PC-9 (cell line): ENCODE measurements around the gene ELP1. TPM values are rescaled to one million over a fixed set of nuclear protein-coding genes. Genes with fewer than 3 reads are reported as not detected.
A peak's percentile ranks its signal among the peaks of the same experiment; 100 is the strongest.

Source experiments
- BruUV-seq: library from RNA; stranded (reverse); fragments of 400-500 nt; replicated peaks from 2 replicates; lab custom pipeline; 2021; lab: Mats Ljungman, UMichigan
- CTCF ChIA-PET: fragments of 300-600 bp; sonication (Branson Sonifier 250); formaldehyde crosslinking; loops from one replicate; lab custom pipeline; 2022; ENCODE audit warnings: antibody characterized with exemption; lab: Charles Lee
- POLR2A ChIA-PET: fragments of 300-600 bp; sonication (Branson Sonifier 250); formaldehyde crosslinking; loops from one replicate; lab custom pipeline; 2022; ENCODE audit warnings: antibody characterized with exemption; ENCODE audit not compliant: unreplicated experiment; lab: Charles Lee
- DNase-seq, 2 experiments: peaks; one replicate each; pipeline versions ENCODE4 v3.0.0 to v3.0.0-alpha.2; 2015 to 2022; ENCODE audit warnings: mixed read lengths in 1 of 2
- H2AFZ ChIP-seq: fragments of 200-600 bp; sonication (generic); 2 replicates; pipeline ENCODE4 v1.8.1; 2017; ENCODE audit warnings: antibody characterized with exemption
- H3F3A ChIP-seq: fragments of 200-600 bp; sonication (generic); 2 replicates; pipeline ENCODE4 v1.8.1; 2017; ENCODE audit warnings: antibody characterized with exemption, mild to moderate bottlenecking, low read depth; ENCODE audit not compliant: insufficient read depth
- H3K27ac ChIP-seq: fragments of 200-600 bp; sonication (generic); 2 replicates; pipeline ENCODE4 v1.6.1; 2016; ENCODE audit warnings: mixed run types
- H3K27me3 ChIP-seq: fragments of 200-600 bp; sonication (generic); 2 replicates; pipeline ENCODE4 v1.6.1; 2016; ENCODE audit warnings: low read depth, mixed run types; ENCODE audit not compliant: insufficient read depth
- H3K36me3 ChIP-seq: fragments of 200-600 bp; sonication (generic); 2 replicates; pipeline ENCODE4 v1.6.1; 2016; ENCODE audit warnings: low read depth, mixed run types
- H3K4me1 ChIP-seq: fragments of 200-600 bp; sonication (generic); replicated peaks from 2 replicates; pipeline ENCODE4 v1.6.1; 2016; ENCODE audit warnings: mixed run types; ENCODE audit not compliant: insufficient read depth
- H3K4me2 ChIP-seq: fragments of 200-600 bp; sonication (generic); 2 replicates; pipeline ENCODE4 v1.6.1; 2017; ENCODE audit warnings: mixed run types
- H3K4me3 ChIP-seq: fragments of 200-600 bp; sonication (generic); 2 replicates; pipeline ENCODE4 v1.6.1; 2016; ENCODE audit warnings: mixed run types
- H3K79me2 ChIP-seq: fragments of 200-600 bp; sonication (generic); 2 replicates; pipeline ENCODE4 v1.6.1; 2017; ENCODE audit warnings: low read depth, mixed run types
- H3K9me2 ChIP-seq: fragments of 200-600 bp; sonication (generic); 2 replicates; pipeline ENCODE4 v1.8.1; 2017; ENCODE audit warnings: mild to moderate bottlenecking; ENCODE audit not compliant: insufficient read depth
- H3K9me3 ChIP-seq: fragments of 200-600 bp; sonication (generic); 2 replicates; pipeline ENCODE4 v1.8.1; 2016; ENCODE audit warnings: low read depth; ENCODE audit not compliant: insufficient read depth
- H4K20me1 ChIP-seq: fragments of 200-600 bp; sonication (generic); 2 replicates; pipeline ENCODE4 v1.8.1; 2017; ENCODE audit not compliant: insufficient read depth
- EZH2 ChIP-seq: fragments of 200-600 bp; sonication (generic); IDR thresholded peaks from 2 replicates; pipeline ENCODE4 v1.8.0; 2017; ENCODE audit warnings: antibody characterized with exemption, low read depth
- intact Hi-C: fragments of 100-400 bp; cut with micrococcal nuclease; formaldehyde crosslinking; loops from one replicate; pipeline ENCODE4 v1.10.0; 2022; ENCODE audit not compliant: unreplicated experiment
- total RNA-seq: library from RNA; stranded (reverse); gene quantifications from 2 replicates; pipeline ENCODE4 v1.2.3, GENCODE V29; 2021
- TF ChIP-seq, protein P1 (sequence below): fragments of 200-600 bp; sonication (generic); conservative IDR thresholded peaks from 2 replicates; pipeline ENCODE4 v1.6.1; 2017; ENCODE audit warnings: mixed run types, antibody characterized with exemption, mild to moderate bottlenecking, moderate library complexity

The ELP1 gene
- total RNA-seq, 1 experiment from 2014 or later: 35.1 TPM

GRCh38 chr9:108876425-108876824 lies 57.5 kb downstream of the ELP1 start:
- H3K79me2 ChIP-seq: no peaks in the 10 kb centered on the region
- POLR2A ChIA-PET: no interaction called here
- intact Hi-C loops: no loop called here
- no TSS peak for BruUV-seq
- H3K27ac ChIP-seq: no peak overlapping the region
- H2AFZ ChIP-seq: no peak overlapping the region
- H3K4me2 ChIP-seq: no peak overlapping the region
- DNase-seq: no peak
- H3K4me3 ChIP-seq: no peak overlapping the region
- H3F3A ChIP-seq: no peaks in the 10 kb centered on the region
- TF ChIP-seq, protein P1, sequence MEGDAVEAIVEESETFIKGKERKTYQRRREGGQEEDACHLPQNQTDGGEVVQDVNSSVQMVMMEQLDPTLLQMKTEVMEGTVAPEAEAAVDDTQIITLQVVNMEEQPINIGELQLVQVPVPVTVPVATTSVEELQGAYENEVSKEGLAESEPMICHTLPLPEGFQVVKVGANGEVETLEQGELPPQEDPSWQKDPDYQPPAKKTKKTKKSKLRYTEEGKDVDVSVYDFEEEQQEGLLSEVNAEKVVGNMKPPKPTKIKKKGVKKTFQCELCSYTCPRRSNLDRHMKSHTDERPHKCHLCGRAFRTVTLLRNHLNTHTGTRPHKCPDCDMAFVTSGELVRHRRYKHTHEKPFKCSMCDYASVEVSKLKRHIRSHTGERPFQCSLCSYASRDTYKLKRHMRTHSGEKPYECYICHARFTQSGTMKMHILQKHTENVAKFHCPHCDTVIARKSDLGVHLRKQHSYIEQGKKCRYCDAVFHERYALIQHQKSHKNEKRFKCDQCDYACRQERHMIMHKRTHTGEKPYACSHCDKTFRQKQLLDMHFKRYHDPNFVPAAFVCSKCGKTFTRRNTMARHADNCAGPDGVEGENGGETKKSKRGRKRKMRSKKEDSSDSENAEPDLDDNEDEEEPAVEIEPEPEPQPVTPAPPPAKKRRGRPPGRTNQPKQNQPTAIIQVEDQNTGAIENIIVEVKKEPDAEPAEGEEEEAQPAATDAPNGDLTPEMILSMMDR: no peak
- TF ChIP-seq EZH2: no peak
- H3K4me1 ChIP-seq: no peaks in the 10 kb centered on the region
- CTCF ChIA-PET: no interaction called here
- no peaks in the 10 kb centered on the region for H3K9me3 ChIP-seq
- peaks cover 16% of the 10 kb centered on the region; the same call in 1 of the 2 replicates for H3K36me3 ChIP-seq
- no peaks in the 10 kb centered on the region for H3K9me2 ChIP-seq
- H3K27me3 ChIP-seq: no peaks in the 10 kb centered on the region
- H4K20me1 ChIP-seq: no peaks in the 10 kb centered on the region

GRCh38 chr9:108874058-108874788 lies 59.7 kb downstream of the ELP1 start:
- Histone ChIP-seq H3F3A (0 out of 2 replicates have a peak, but pooled peaks cover 3% of the 10 kb centered on the region), H3K36me3 (peaks cover 15% of the 10 kb centered on the region; the same call in 1 of the 2 replicates), H3K9me2 (no peaks in the 10 kb centered on the region), H2AFZ (no peak overlapping the region), H4K20me1 (no peaks in the 10 kb centered on the region), H3K4me1 (peaks cover 9% of the 10 kb centered on the region), H3K79me2 (no peaks in the 10 kb centered on the region), H3K27ac (no peak overlapping the region), H3K9me3 (no peaks in the 10 kb centered on the region), H3K4me2 (no peak overlapping the region), H3K4me3 (no peak overlapping the region), H3K27me3 (no peaks in the 10 kb centered on the region)
- ChIA-PET CTCF (no interaction called here), POLR2A (interaction anchor here (0.7 kb wide), 1 partner anchor 59 kb away, joined by 3 read pairs; no protein-coding TSS in a partner anchor)
- intact Hi-C loops: no loop called here
- no TSS peak for BruUV-seq
- DNase-seq: no peak
- TF ChIP-seq, protein P1: no peak
- no peak for TF ChIP-seq EZH2

DNA sequence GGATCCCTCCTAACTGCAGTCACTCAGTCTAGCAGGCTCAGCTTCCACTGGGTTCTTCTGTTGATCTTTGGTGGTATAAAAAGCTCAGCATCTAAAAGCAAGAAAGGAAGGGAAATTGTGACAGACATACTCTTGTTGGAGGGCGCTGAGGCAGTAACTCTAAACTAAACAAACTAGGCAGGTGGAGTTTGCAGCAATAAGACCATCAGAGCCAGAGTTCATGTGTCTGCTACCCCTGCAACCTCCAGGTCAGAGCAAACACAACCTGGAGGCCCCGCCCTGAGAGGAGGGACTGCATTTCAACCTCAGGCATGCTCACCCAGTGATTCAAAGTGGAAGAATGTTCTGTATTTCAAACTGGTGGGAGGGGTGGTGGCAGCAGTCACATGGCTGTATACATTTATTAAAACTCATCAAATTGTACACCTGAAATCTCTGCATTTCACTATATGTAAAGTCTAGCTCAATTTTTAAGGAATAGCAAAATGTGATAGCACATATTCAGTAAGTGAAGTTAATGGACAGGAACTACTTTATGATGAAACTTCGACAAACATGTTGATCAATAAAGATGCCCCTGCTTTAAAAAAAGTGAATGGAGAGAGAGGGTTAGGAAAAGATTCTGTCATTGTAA lies 64.7 kb downstream of the ELP1 start:
- H3K4me3 ChIP-seq: no peak overlapping the region
- H2AFZ ChIP-seq: no peak overlapping the region
- H3K9me2 ChIP-seq: no peaks in the 10 kb centered on the region
- H3K9me3 ChIP-seq: no peaks in the 10 kb centered on the region
- 0 out of 2 replicates have a peak, but pooled peaks cover 9% of the 10 kb centered on the region for H3K36me3 ChIP-seq
- ChIA-PET CTCF (no interaction called here), POLR2A (no interaction called here)
- H3K4me2 ChIP-seq: peak overlapping the region; percentile 37
- peaks cover 21% of the 10 kb centered on the region for H3K4me1 ChIP-seq
- H3F3A ChIP-seq: peaks cover 3% of the 10 kb centered on the region; the same call in 1 of the 2 replicates
- no TSS peak for BruUV-seq
- H3K79me2 ChIP-seq: no peaks in the 10 kb centered on the region
- no peaks in the 10 kb centered on the region for H3K27me3 ChIP-seq
- peak; percentile 64 to 72 for DNase-seq
- no peaks in the 10 kb centered on the region for H4K20me1 ChIP-seq
- TF ChIP-seq, protein P1: no peak
- no peak for TF ChIP-seq EZH2
- peak overlapping the region; percentile 31; the same call in 1 of the 2 replicates for H3K27ac ChIP-seq
- intact Hi-C loops: no loop called here
